ENCODE results near the gene METAP1. TPM values are rescaled to one million over a fixed set of nuclear protein-coding genes. Genes with fewer than 3 reads are reported as not detected.

Gene METAP1
- total RNA-seq, 2 donors from 2014 or later, result 66.2 to 69.3 TPM

- intact Hi-C loops (cut with DNase I), result loop anchor here (5.0 kb wide), 1 partner anchor 59 kb away; no protein-coding TSS in a partner anchor
- TF ChIP-seq CTCF (IDR thresholded peaks at IDR 0.05), result no peak
- H3K4me1 ChIP-seq, result peaks cover 4% of the 10 kb centered on the region
- no peak overlapping the region for H3K4me3 ChIP-seq
- no peaks in the 10 kb centered on the region for H3K36me3 ChIP-seq
- no peak for DNase-seq
- H3K9me3 ChIP-seq, result no peaks in the 10 kb centered on the region
- no peaks in the 10 kb centered on the region for H3K27me3 ChIP-seq
- H3K9ac ChIP-seq (ENCODE audit: low read depth in 2 of 2, low read length in 2 of 2), result no peak overlapping the region
- H3K27ac ChIP-seq, result no peak overlapping the region
Observed at GRCh38 chr4:98998551-98998950, 3.0 kb downstream of the METAP1 start.

- H3K27me3 ChIP-seq, result no peaks in the 10 kb centered on the region
- no peak overlapping the region for H3K27ac ChIP-seq
- H3K9me3 ChIP-seq, result no peaks in the 10 kb centered on the region
- intact Hi-C loops (cut with DNase I), result no loop called here
- no peaks in the 10 kb centered on the region for H3K36me3 ChIP-seq
- no peak overlapping the region for H3K9ac ChIP-seq (ENCODE audit: low read depth in 2 of 2, low read length in 2 of 2)
- DNase-seq, result no peak
- no peak for TF ChIP-seq CTCF (IDR thresholded peaks at IDR 0.05)
- H3K4me3 ChIP-seq, result no peak overlapping the region
- peaks cover 4% of the 10 kb centered on the region for H3K4me1 ChIP-seq
Observed at GRCh38 chr4:99002279-99002678, 6.8 kb downstream of the METAP1 start.

GRCh38 chr4:99008051-99008450 lies 12.5 kb downstream of the METAP1 start:
- H3K9ac ChIP-seq (ENCODE audit: low read depth in 2 of 2, low read length in 2 of 2), result no peak overlapping the region
- no peak for TF ChIP-seq CTCF (IDR thresholded peaks at IDR 0.05)
- no peak for DNase-seq
- no peak overlapping the region for H3K27ac ChIP-seq
- H3K36me3 ChIP-seq, result no peaks in the 10 kb centered on the region
- no peaks in the 10 kb centered on the region for H3K9me3 ChIP-seq
- H3K4me1 ChIP-seq, result no peaks in the 10 kb centered on the region
- intact Hi-C loops (cut with DNase I), result no loop called here
- H3K4me3 ChIP-seq, result no peak overlapping the region
- H3K27me3 ChIP-seq, result no peaks in the 10 kb centered on the region

GRCh38 chr4:99011910-99012309 lies 16.4 kb downstream of the METAP1 start:
- no peak for TF ChIP-seq CTCF (IDR thresholded peaks at IDR 0.05)
- no peak overlapping the region for H3K4me3 ChIP-seq
- H3K9ac ChIP-seq (ENCODE audit: low read depth in 2 of 2, low read length in 2 of 2), result no peak overlapping the region
- intact Hi-C loops (cut with DNase I), result no loop called here
- no peaks in the 10 kb centered on the region for H3K4me1 ChIP-seq
- no peaks in the 10 kb centered on the region for H3K9me3 ChIP-seq
- no peaks in the 10 kb centered on the region for H3K27me3 ChIP-seq
- H3K36me3 ChIP-seq, result no peaks in the 10 kb centered on the region
- no peak for DNase-seq
- H3K27ac ChIP-seq, result no peak overlapping the region

GRCh38 chr4:99013402-99013843 lies 17.9 kb downstream of the METAP1 start:
- intact Hi-C loops (cut with DNase I), result no loop called here
- no peaks in the 10 kb centered on the region for H3K9me3 ChIP-seq
- no peak for TF ChIP-seq CTCF (IDR thresholded peaks at IDR 0.05)
- H3K9ac ChIP-seq (ENCODE audit: low read depth in 2 of 2, low read length in 2 of 2), result no peak overlapping the region
- H3K36me3 ChIP-seq, result no peaks in the 10 kb centered on the region
- no peak overlapping the region for H3K27ac ChIP-seq
- H3K27me3 ChIP-seq, result no peaks in the 10 kb centered on the region
- H3K4me1 ChIP-seq, result no peaks in the 10 kb centered on the region
- DNase-seq, result no peak
- H3K4me3 ChIP-seq, result no peak overlapping the region

Data from colonic mucosa (tissue), 4 donors.